ENCODE data around the gene UGGT2. TPM values are rescaled to one million over a fixed set of nuclear protein-coding genes. Genes with fewer than 3 reads are reported as not detected.
"Not testable (repeated sequence)": the region's sequence is repeated elsewhere in the genome, so short reads cannot be mapped to it uniquely, and the experiment has no call there.

Gene UGGT2
- total RNA-seq, 1 donor, result 63.0 TPM

- TF ChIP-seq CTCF (IDR thresholded peaks at IDR 0.05; ENCODE audit: insufficient read depth, low read depth, low read length), result no peak
- H3K4me3 ChIP-seq (ENCODE audit: low read depth, low read length), result no peak overlapping the region
- DNase-seq (ENCODE audit: low read depth), result peak; percentile 6
Measured at GRCh38 chr13:95948656-95949055, 104.5 kb downstream of the UGGT2 start.

GRCh38 chr13:95937714-95938320 is 115.4 kb downstream of the UGGT2 start:
- no peak overlapping the region for H3K4me3 ChIP-seq (ENCODE audit: low read depth, low read length)
- TF ChIP-seq CTCF (IDR thresholded peaks at IDR 0.05; ENCODE audit: insufficient read depth, low read depth, low read length), result no peak
- DNase-seq (ENCODE audit: low read depth), result no peak

- DNase-seq (ENCODE audit: low read depth), result no peak
- TF ChIP-seq CTCF (IDR thresholded peaks at IDR 0.05; ENCODE audit: insufficient read depth, low read depth, low read length), result no peak
- no peak overlapping the region for H3K4me3 ChIP-seq (ENCODE audit: low read depth, low read length)
Measured at GRCh38 chr13:95931300-95932025, 121.7 kb downstream of the UGGT2 start.

- H3K4me3 ChIP-seq (ENCODE audit: low read depth, low read length), result no peak overlapping the region
- TF ChIP-seq CTCF (IDR thresholded peaks at IDR 0.05; ENCODE audit: insufficient read depth, low read depth, low read length), result no peak
- DNase-seq (ENCODE audit: low read depth), result no peak
Measured at GRCh38 chr13:95929430-95929829, 123.8 kb downstream of the UGGT2 start.

GRCh38 chr13:95928367-95928906 is 124.8 kb downstream of the UGGT2 start:
- H3K4me3 ChIP-seq (ENCODE audit: low read depth, low read length); DNase-seq (ENCODE audit: low read depth): not testable (repeated sequence)

GRCh38 chr13:95926231-95926630 is 127.0 kb downstream of the UGGT2 start:
- H3K4me3 ChIP-seq (ENCODE audit: low read depth, low read length), result no peak overlapping the region
- no peak for TF ChIP-seq CTCF (IDR thresholded peaks at IDR 0.05; ENCODE audit: insufficient read depth, low read depth, low read length)
- peak; percentile 54 for DNase-seq (ENCODE audit: low read depth)

GRCh38 chr13:95924389-95924994 is 128.7 kb downstream of the UGGT2 start:
- no peak overlapping the region for H3K4me3 ChIP-seq (ENCODE audit: low read depth, low read length)
- DNase-seq (ENCODE audit: low read depth), result peak; percentile 85
- no peak for TF ChIP-seq CTCF (IDR thresholded peaks at IDR 0.05; ENCODE audit: insufficient read depth, low read depth, low read length)

Data from fibroblast of villous mesenchyme (primary cell).